K562 (cell line): Measurements from ENCODE around the gene NEB. TPM values are rescaled to one million over a fixed set of nuclear protein-coding genes. Genes with fewer than 3 reads are reported as not detected.

Source experiments
- ATF1 ChIP-seq, 2 experiments: fragments of 450-650 bp in 1 of 2; IDR thresholded peaks; 2 replicates each; pipeline ENCODE4 v1.6.1; 2016; ENCODE audit warnings: missing compliant biosample characterization in 1 of 2, missing genetic modification characterization in 1 of 2
- BMI1 ChIP-seq: fragments of 150-350 bp; IDR thresholded peaks from 2 replicates; pipeline ENCODE4 v1.6.1; 2014; ENCODE audit warnings: low read length
- HMBOX1 ChIP-seq: sonication (generic); IDR thresholded peaks from 2 replicates; pipeline ENCODE4 v1.6.1; 2016
- IFI16 ChIP-seq: fragments of 250-450 bp; sonication (Bioruptor Pico); IDR thresholded peaks from 2 replicates; pipeline ENCODE4 v2.1.2; 2022; ENCODE audit warnings: mild to moderate bottlenecking, inconsistent platforms
- MGA ChIP-seq: fragments of 450-650 bp; IDR thresholded peaks from 2 replicates; pipeline ENCODE4 v1.6.1; 2016; ENCODE audit warnings: mild to moderate bottlenecking, moderate library complexity
- RBM17 ChIP-seq: fragments of 200-400 bp; formaldehyde crosslinking; IDR thresholded peaks from 2 replicates; pipeline ENCODE4 v1.6.1; 2017; ENCODE audit warnings: low read depth, mild to moderate bottlenecking, low read length, borderline replicate concordance
- ZNF232 ChIP-seq: sonication (generic); formaldehyde crosslinking; IDR thresholded peaks from 2 replicates; pipeline ENCODE4 v1.8.0; 2022; ENCODE audit warnings: mild to moderate bottlenecking, missing genetic modification reagents
- ZNF583 ChIP-seq: fragments of 250-450 bp; sonication (Bioruptor Pico); IDR thresholded peaks from 2 replicates; pipeline ENCODE4 v1.4.0; 2020
- ZNF589 ChIP-seq: fragments of 200-800 bp; sonication (Bioruptor generic); IDR thresholded peaks from 2 replicates; pipeline ENCODE4 v1.6.1; 2016; ENCODE audit warnings: low read depth, missing genetic modification characterization, missing compliant biosample characterization
- ZNF699 ChIP-seq: fragments of 250-450 bp; sonication (Bioruptor Pico); IDR thresholded peaks from 2 replicates; pipeline ENCODE4 v1.8.0; 2021; ENCODE audit warnings: mild to moderate bottlenecking, moderate library complexity; ENCODE audit not compliant: insufficient replicate concordance
- ZNF76 ChIP-seq: fragments of 250-450 bp; sonication (Bioruptor Pico); IDR thresholded peaks from 2 replicates; pipeline ENCODE4 v1.4.0; 2020; ENCODE audit warnings: mild to moderate bottlenecking, moderate library complexity, borderline replicate concordance
- polyA plus RNA-seq, 8 experiments: library from polyadenylated mRNA; depleted of rRNA in 4 of 8; stranded (reverse) in 5 of 8; unstranded in 3 of 8; fragments of >200 nt; fragmentation: Nextera tagmentation in 2 of 8; fragmentation: Illumina TruSeq in 1 of 8; extraction: Ambion mirVana in 2 of 8; extraction: Trizol in 1 of 8; gene quantifications; 2 replicates each; pipeline versions ENCODE4 v1.2.1 to v1.2.3, GENCODE V29; 2011 to 2014; ENCODE audit warnings: inconsistent platforms in 1 of 8, missing spikeins in 1 of 8
- total RNA-seq, 7 experiments: library from RNA; depleted of rRNA in 6 of 7; stranded (reverse); fragments of >200 nt in 6 of 7; fragmentation: Illumina TruSeq in 2 of 7; extraction: Trizol in 2 of 7; gene quantifications; 2 replicates each; pipeline versions ENCODE4 v1.2.1 to v1.2.3, GENCODE V29; 2011 to 2021; ENCODE audit warnings: low replicate concordance in 1 of 7
- TF ChIP-seq, protein P1 (sequence below): fragments of 450-650 bp; formaldehyde crosslinking; IDR thresholded peaks from 2 replicates; pipeline ENCODE4 v1.4.0; 2020; ENCODE audit warnings: mild to moderate bottlenecking, moderate library complexity
- TF ChIP-seq, protein P2 (sequence below): fragments of 450-650 bp; conservative IDR thresholded peaks from 2 replicates; pipeline ENCODE4 v1.6.1; 2016; ENCODE audit warnings: missing genetic modification characterization, low read depth, mild to moderate bottlenecking, control low read depth, missing compliant biosample characterization

NEB gene
- total and polyA plus RNA-seq, 9 of the 15 experiments (the other 6 are each of a cell fraction or from before 2014, with no cell fraction given): 1.7 to 3.8 (median 2.9) TPM

DNA sequence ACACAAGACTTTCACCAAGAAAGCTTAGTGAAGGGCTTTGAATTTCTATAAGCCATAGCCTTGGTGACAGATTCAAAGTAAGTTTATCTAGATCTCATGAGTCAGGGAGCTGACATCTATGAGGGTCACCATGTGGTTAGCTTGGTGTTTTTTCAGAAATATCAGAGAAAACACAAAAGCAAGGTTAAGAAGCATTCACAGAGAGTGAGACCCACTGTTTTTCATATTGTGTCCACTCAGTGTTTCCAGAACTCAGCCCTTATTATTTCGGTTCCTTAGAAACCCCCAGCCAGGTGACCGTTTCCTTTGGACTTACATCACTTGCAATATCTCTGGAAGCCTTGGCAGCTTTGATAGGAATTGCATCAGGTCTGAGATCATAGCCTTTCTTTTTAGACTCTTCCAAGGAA, 76.6 kb downstream of the NEB start (continued):
- TF ChIP-seq ATF1 (CRISPR knock-in tag; IDR thresholded peaks at IDR 0.05) (no peak), ATF1 (tag; IDR thresholded peaks at IDR 0.05) (no peak), HMBOX1 (peak; percentile 42; the same call in 1 of the 2 replicates), MGA (peak; percentile 67; the same call in 1 of the 2 replicates), RBM17 (no peak), ZNF589 (CRISPR knock-in tag) (peak; percentile 93), ZNF76 (CRISPR knock-in tag) (no peak), ZNF699 (CRISPR knock-in tag) (no peak), IFI16 (no peak), ZNF232 (CRISPR knock-in tag) (no peak), BMI1 (no peak), ZNF583 (CRISPR knock-in tag) (no peak)
- TF ChIP-seq, protein P1, sequence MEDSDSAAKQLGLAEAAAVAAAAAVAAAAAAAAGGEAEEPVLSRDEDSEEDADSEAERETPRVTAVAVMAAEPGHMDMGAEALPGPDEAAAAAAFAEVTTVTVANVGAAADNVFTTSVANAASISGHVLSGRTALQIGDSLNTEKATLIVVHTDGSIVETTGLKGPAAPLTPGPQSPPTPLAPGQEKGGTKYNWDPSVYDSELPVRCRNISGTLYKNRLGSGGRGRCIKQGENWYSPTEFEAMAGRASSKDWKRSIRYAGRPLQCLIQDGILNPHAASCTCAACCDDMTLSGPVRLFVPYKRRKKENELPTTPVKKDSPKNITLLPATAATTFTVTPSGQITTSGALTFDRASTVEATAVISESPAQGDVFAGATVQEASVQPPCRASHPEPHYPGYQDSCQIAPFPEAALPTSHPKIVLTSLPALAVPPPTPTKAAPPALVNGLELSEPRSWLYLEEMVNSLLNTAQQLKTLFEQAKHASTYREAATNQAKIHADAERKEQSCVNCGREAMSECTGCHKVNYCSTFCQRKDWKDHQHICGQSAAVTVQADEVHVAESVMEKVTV: peak; percentile 6; the same call in 1 of the 2 replicates
- TF ChIP-seq, protein P2, sequence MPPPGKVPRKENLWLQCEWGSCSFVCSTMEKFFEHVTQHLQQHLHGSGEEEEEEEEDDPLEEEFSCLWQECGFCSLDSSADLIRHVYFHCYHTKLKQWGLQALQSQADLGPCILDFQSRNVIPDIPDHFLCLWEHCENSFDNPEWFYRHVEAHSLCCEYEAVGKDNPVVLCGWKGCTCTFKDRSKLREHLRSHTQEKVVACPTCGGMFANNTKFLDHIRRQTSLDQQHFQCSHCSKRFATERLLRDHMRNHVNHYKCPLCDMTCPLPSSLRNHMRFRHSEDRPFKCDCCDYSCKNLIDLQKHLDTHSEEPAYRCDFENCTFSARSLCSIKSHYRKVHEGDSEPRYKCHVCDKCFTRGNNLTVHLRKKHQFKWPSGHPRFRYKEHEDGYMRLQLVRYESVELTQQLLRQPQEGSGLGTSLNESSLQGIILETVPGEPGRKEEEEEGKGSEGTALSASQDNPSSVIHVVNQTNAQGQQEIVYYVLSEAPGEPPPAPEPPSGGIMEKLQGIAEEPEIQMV: no peak
